Chondrocyte (in vitro differentiated cells): ENCODE results near the gene STMN3. TPM values are rescaled to one million over a fixed set of nuclear protein-coding genes. Genes with fewer than 3 reads are reported as not detected.

Experiments used
- DNase-seq: peaks from one replicate; pipeline ENCODE4 v3.0.0; 2021; ENCODE audit warnings: mixed read lengths, low spot score
- H3K27ac Mint-ChIP-seq: one replicate; pipeline ENCODE4 v1.8.0; 2021; ENCODE audit warnings: mild to moderate bottlenecking, moderate library complexity, mixed read lengths; ENCODE audit not compliant: unreplicated experiment
- H3K27me3 Mint-ChIP-seq: 2 replicates; pipeline ENCODE4 v1.8.0; 2021; ENCODE audit warnings: low read depth, mixed read lengths
- H3K36me3 Mint-ChIP-seq: 2 replicates; pipeline ENCODE4 v1.8.0; 2021; ENCODE audit warnings: low read depth, mixed read lengths
- H3K4me1 Mint-ChIP-seq: 2 replicates; pipeline ENCODE4 v1.8.0; 2021; ENCODE audit warnings: low read depth, mild to moderate bottlenecking, mixed read lengths
- H3K4me3 Mint-ChIP-seq: one replicate; pipeline ENCODE4 v1.8.0; 2021; ENCODE audit warnings: mild to moderate bottlenecking, moderate library complexity, mixed read lengths; ENCODE audit not compliant: unreplicated experiment
- H3K9me3 Mint-ChIP-seq: 2 replicates; pipeline ENCODE4 v1.8.0; 2021; ENCODE audit warnings: low read depth, mixed read lengths
- CTCF ChIP-seq: fragments of 200-600 bp; sonication (generic); IDR thresholded peaks from 2 replicates; pipeline ENCODE4 v1.5.0; 2021; ENCODE audit warnings: antibody characterized with exemption, mild to moderate bottlenecking, moderate library complexity
- total RNA-seq: library from RNA; stranded (reverse); gene quantifications from 3 replicates; pipeline ENCODE4 v1.2.1, GENCODE V29; 2021

Gene STMN3
- total RNA-seq, 1 donor from 2014 or later, result 7.8 TPM

GRCh38 chr20:63619505-63619904 is 33.7 kb downstream of the STMN3 start:
- Mint-ChIP-seq H3K4me3 (no peak overlapping the region), H3K4me1 (peaks cover 6% of the 10 kb centered on the region), H3K27ac (no peak overlapping the region), H3K36me3 (peaks cover 14% of the 10 kb centered on the region), H3K9me3 (no peaks in the 10 kb centered on the region), H3K27me3 (no peaks in the 10 kb centered on the region)
- peak; percentile 34 for DNase-seq
- no peak for TF ChIP-seq CTCF

- Mint-ChIP-seq H3K4me1 (peaks cover 6% of the 10 kb centered on the region), H3K27ac (no peak overlapping the region), H3K27me3 (no peaks in the 10 kb centered on the region), H3K9me3 (no peaks in the 10 kb centered on the region), H3K4me3 (no peak overlapping the region), H3K36me3 (peaks cover 14% of the 10 kb centered on the region)
- TF ChIP-seq CTCF, result no peak
- DNase-seq, result peak; percentile 90
These were observed 34.1 kb downstream of the STMN3 start for GRCh38 chr20:63619086-63619485.

GRCh38 chr20:63618291-63618980 is 34.8 kb downstream of the STMN3 start:
- Mint-ChIP-seq H3K4me3 (no peak overlapping the region), H3K36me3 (peaks cover 14% of the 10 kb centered on the region), H3K27ac (no peak overlapping the region), H3K9me3 (no peaks in the 10 kb centered on the region), H3K27me3 (no peaks in the 10 kb centered on the region), H3K4me1 (peaks cover 6% of the 10 kb centered on the region)
- TF ChIP-seq CTCF, result no peak
- DNase-seq, result peak; percentile 55

GRCh38 chr20:63617876-63618265 is 35.4 kb downstream of the STMN3 start:
- peak; percentile 76 for DNase-seq
- Mint-ChIP-seq H3K4me1 (peaks cover 6% of the 10 kb centered on the region), H3K4me3 (no peak overlapping the region), H3K27me3 (no peaks in the 10 kb centered on the region), H3K9me3 (no peaks in the 10 kb centered on the region), H3K27ac (no peak overlapping the region), H3K36me3 (peaks cover 14% of the 10 kb centered on the region)
- TF ChIP-seq CTCF, result no peak

GRCh38 chr20:63617092-63617875 is 35.9 kb downstream of the STMN3 start:
- peak; percentile 94 for DNase-seq
- Mint-ChIP-seq H3K27ac (no peak overlapping the region), H3K4me3 (no peak overlapping the region), H3K9me3 (no peaks in the 10 kb centered on the region), H3K36me3 (peaks cover 14% of the 10 kb centered on the region), H3K27me3 (no peaks in the 10 kb centered on the region), H3K4me1 (peaks cover 6% of the 10 kb centered on the region)
- no peak for TF ChIP-seq CTCF
